Caco-2 (cell line): ENCODE measurements around the gene SYT9. TPM values are rescaled to one million over a fixed set of nuclear protein-coding genes. Genes with fewer than 3 reads are reported as not detected.

ENCODE experiments used
- BruUV-seq: library from RNA; stranded (reverse); fragments of 400-500 nt; replicated peaks from 2 replicates; lab custom pipeline; 2021; lab: Mats Ljungman, UMichigan
- CTCF ChIA-PET: fragments of 300-600 bp; sonication (Branson Sonifier 250); formaldehyde crosslinking; loops from one replicate; lab custom pipeline; 2022; ENCODE audit warnings: antibody characterized with exemption; lab: Charles Lee
- POLR2A ChIA-PET: fragments of 300-600 bp; sonication (Branson Sonifier 250); formaldehyde crosslinking; loops from one replicate; lab custom pipeline; 2022; ENCODE audit warnings: antibody characterized with exemption; lab: Charles Lee
- DNase-seq, 2 experiments: peaks; one replicate each; pipeline versions ENCODE4 v3.0.0 to v3.0.0-alpha.2; 2020 to 2022
- H3K27me3 ChIP-seq: replicated peaks from 2 replicates; pipeline ENCODE4 v1.6.0; 2011; ENCODE audit warnings: low read length; ENCODE audit not compliant: control insufficient read depth, insufficient read depth
- H3K36me3 ChIP-seq: 2 replicates; pipeline ENCODE4 v1.5.1; 2011; ENCODE audit warnings: low read length; ENCODE audit not compliant: control insufficient read depth, insufficient read depth
- H3K4me1 ChIP-seq: fragments of 250-450 bp; sonication (Bioruptor Pico); 2 replicates; pipeline ENCODE4 v1.5.1; 2020; ENCODE audit warnings: mild to moderate bottlenecking
- H3K4me3 ChIP-seq: 2 replicates; pipeline ENCODE4 v1.5.1; 2011; ENCODE audit warnings: low read depth, mild to moderate bottlenecking, control low read depth, low read length
- H3K9me3 ChIP-seq: fragments of 250-450 bp; sonication (Bioruptor Pico); 2 replicates; pipeline ENCODE4 v1.5.1; 2020; ENCODE audit warnings: mild to moderate bottlenecking, moderate library complexity
- H3K27ac Mint-ChIP-seq: one replicate; pipeline ENCODE4 v1.8.0; 2022; ENCODE audit warnings: mixed read lengths; ENCODE audit not compliant: unreplicated experiment
- H3K27me3 Mint-ChIP-seq: one replicate; pipeline ENCODE4 v1.8.0; 2022; ENCODE audit warnings: mixed read lengths; ENCODE audit not compliant: insufficient read depth, unreplicated experiment
- H3K36me3 Mint-ChIP-seq: one replicate; pipeline ENCODE4 v1.8.0; 2022; ENCODE audit warnings: mild to moderate bottlenecking, mixed read lengths; ENCODE audit not compliant: insufficient read depth, unreplicated experiment
- H3K4me1 Mint-ChIP-seq: one replicate; pipeline ENCODE4 v1.8.0; 2022; ENCODE audit warnings: low read depth, mixed read lengths; ENCODE audit not compliant: unreplicated experiment
- H3K4me3 Mint-ChIP-seq: one replicate; pipeline ENCODE4 v1.8.0; 2022; ENCODE audit warnings: mild to moderate bottlenecking, moderate library complexity, mixed read lengths; ENCODE audit not compliant: unreplicated experiment
- H3K9me3 Mint-ChIP-seq: one replicate; pipeline ENCODE4 v1.8.0; 2022; ENCODE audit warnings: mixed read lengths; ENCODE audit not compliant: unreplicated experiment
- intact Hi-C: fragments of 100-400 bp; cut with micrococcal nuclease; formaldehyde crosslinking; loops from one replicate; pipeline ENCODE4 v1.10.0; 2022; ENCODE audit not compliant: unreplicated experiment
- total RNA-seq: library from RNA; stranded (reverse); gene quantifications from 2 replicates; pipeline ENCODE4 v1.2.3, GENCODE V29; 2022
- TF ChIP-seq, protein P1 (sequence below), 2 experiments: fragments of 200-600 bp in 1 of 2; IDR thresholded peaks; 1 replicate in 1 of 2; 2 replicates in 1 of 2; pipeline versions ENCODE4 v1.5.1 to v1.8.0; 2011 to 2022; ENCODE audit warnings: antibody characterized with exemption in 1 of 2, control low read depth in 1 of 2, inconsistent platforms in 1 of 2, low read depth in 1 of 2, low read length in 1 of 2, mild to moderate bottlenecking in 1 of 2, moderate library complexity in 1 of 2; ENCODE audit not compliant: insufficient read depth in 1 of 2, severe bottlenecking in 1 of 2, unreplicated experiment in 1 of 2

Gene SYT9
- total RNA-seq, 1 experiment from 2014 or later = not detected

DNA sequence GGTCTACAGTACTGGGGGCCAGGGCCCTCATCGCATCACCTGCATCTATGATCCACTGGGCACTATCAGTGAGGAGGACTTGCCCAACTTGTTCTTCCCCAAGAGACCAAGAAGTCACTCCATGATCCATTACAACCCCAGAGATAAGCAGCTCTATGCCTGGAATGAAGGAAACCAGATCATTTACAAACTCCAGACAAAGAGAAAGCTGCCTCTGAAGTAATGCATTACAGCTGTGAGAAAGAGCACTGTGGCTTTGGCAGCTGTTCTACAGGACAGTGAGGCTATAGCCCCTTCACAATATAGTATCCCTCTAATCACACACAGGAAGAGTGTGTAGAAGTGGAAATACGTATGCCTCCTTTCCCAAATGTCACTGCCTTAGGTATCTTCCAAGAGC, 258.3 kb downstream of the SYT9 start:
- Mint-ChIP-seq H3K36me3 (no peaks in the 10 kb centered on the region), H3K4me3 (no peak overlapping the region), H3K27me3 (no peaks in the 10 kb centered on the region), H3K27ac (no peak overlapping the region), H3K9me3 (no peaks in the 10 kb centered on the region), H3K4me1 (peaks cover 11% of the 10 kb centered on the region)
- Histone ChIP-seq H3K4me3 (no peak overlapping the region), H3K36me3 (no peaks in the 10 kb centered on the region), H3K27me3 (no peaks in the 10 kb centered on the region), H3K9me3 (no peaks in the 10 kb centered on the region), H3K4me1 (0 out of 2 replicates have a peak, but pooled peaks cover 5% of the 10 kb centered on the region)
- DNase-seq = no peak
- TF ChIP-seq, protein P1, sequence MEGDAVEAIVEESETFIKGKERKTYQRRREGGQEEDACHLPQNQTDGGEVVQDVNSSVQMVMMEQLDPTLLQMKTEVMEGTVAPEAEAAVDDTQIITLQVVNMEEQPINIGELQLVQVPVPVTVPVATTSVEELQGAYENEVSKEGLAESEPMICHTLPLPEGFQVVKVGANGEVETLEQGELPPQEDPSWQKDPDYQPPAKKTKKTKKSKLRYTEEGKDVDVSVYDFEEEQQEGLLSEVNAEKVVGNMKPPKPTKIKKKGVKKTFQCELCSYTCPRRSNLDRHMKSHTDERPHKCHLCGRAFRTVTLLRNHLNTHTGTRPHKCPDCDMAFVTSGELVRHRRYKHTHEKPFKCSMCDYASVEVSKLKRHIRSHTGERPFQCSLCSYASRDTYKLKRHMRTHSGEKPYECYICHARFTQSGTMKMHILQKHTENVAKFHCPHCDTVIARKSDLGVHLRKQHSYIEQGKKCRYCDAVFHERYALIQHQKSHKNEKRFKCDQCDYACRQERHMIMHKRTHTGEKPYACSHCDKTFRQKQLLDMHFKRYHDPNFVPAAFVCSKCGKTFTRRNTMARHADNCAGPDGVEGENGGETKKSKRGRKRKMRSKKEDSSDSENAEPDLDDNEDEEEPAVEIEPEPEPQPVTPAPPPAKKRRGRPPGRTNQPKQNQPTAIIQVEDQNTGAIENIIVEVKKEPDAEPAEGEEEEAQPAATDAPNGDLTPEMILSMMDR (IDR thresholded peaks at IDR 0.05; ENCODE audit: insufficient read depth in 1 of 2, low read depth in 1 of 2, low read length in 1 of 2, severe bottlenecking in 1 of 2, unreplicated experiment in 1 of 2) = no peak
- no TSS peak for BruUV-seq
- CTCF ChIA-PET = interaction anchor here (1.0 kb wide), 1 partner anchor 29 kb away, joined by 3 read pairs; no protein-coding TSS in a partner anchor
- POLR2A ChIA-PET = no interaction called here
- intact Hi-C loops = no loop called here

DNA sequence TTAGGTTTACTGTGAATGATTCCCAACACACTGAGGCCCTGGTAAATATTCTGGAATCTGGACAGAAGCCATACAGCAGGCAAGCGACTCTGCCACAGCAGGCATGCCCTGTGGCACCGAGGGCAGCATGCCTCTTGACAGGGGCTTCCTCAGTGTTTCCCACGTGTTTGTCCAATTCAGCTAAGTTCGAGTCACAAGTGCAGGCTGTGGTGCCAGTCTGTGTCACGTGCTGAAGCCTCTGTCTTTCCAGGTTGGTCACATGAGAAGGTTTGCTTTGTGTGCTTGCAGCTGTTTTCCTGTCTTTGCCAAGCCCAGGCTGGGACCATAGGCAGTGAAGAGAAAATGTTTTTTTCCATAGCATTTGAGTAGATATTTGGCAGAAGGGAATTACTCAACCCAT, 259.7 kb downstream of the SYT9 start:
- H3K9me3 ChIP-seq = no peaks in the 10 kb centered on the region
- ChIA-PET CTCF (interaction anchor here (0.5 to 1.5 kb wide), 3 partner anchors 24 to 187 kb away, joined by 3 to 4 read pairs (median 3); no protein-coding TSS in a partner anchor), POLR2A (no interaction called here)
- Mint-ChIP-seq H3K27me3 (no peaks in the 10 kb centered on the region), H3K27ac (no peak overlapping the region), H3K36me3 (no peaks in the 10 kb centered on the region), H3K4me3 (no peak overlapping the region), H3K4me1 (peaks cover 16% of the 10 kb centered on the region), H3K9me3 (no peaks in the 10 kb centered on the region)
- no peak overlapping the region for H3K4me3 ChIP-seq
- intact Hi-C loops = no loop called here
- BruUV-seq = no TSS peak
- H3K36me3 ChIP-seq = no peaks in the 10 kb centered on the region
- H3K27me3 ChIP-seq = no peaks in the 10 kb centered on the region
- 0 out of 2 replicates have a peak, but pooled peaks cover 5% of the 10 kb centered on the region for H3K4me1 ChIP-seq
- TF ChIP-seq, protein P1 (IDR thresholded peaks at IDR 0.05; ENCODE audit: insufficient read depth in 1 of 2, low read depth in 1 of 2, low read length in 1 of 2, severe bottlenecking in 1 of 2, unreplicated experiment in 1 of 2) = no peak
- DNase-seq = no peak

DNA sequence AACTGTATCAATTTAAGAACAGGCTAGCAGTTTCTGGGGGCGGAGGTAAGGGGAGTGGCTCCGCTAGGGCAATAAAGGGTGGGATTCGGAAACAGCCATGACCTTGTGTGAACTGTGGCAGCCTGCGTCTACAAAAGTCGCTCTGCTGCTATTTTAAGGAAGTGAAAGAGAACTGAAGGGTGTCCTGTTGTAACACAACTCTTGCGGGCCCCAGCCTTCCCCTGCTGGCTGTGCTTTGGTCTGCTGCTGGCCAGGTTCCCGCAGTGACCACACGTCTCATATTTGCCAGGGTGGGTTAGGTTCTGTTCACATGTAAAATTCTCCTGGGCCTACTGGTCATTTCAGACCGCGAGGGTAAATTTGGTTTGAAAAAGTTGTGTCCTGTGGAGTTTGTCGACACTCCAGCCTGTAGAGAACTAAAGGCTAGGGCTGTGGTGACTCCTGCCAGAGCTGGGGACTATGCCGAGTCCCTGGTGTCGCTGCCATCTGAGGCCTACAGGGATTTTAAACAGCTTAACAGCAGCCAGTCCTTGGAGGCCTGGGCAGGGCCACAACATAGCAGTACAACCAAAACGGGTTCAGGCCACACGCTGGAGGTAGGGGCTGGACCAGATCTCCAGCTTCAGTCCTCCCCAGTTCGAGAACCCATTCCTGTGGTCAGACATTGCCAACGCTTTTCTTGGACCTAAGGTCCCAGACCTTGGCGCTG, 261.0 kb downstream of the SYT9 start:
- no peaks in the 10 kb centered on the region for H3K9me3 Mint-ChIP-seq
- no peak for DNase-seq
- no peaks in the 10 kb centered on the region for H3K27me3 Mint-ChIP-seq
- no peaks in the 10 kb centered on the region for H3K27me3 ChIP-seq
- H3K36me3 Mint-ChIP-seq = no peaks in the 10 kb centered on the region
- POLR2A ChIA-PET = no interaction called here
- TF ChIP-seq, protein P1 (IDR thresholded peaks at IDR 0.05; ENCODE audit: insufficient read depth in 1 of 2, low read depth in 1 of 2, low read length in 1 of 2, severe bottlenecking in 1 of 2, unreplicated experiment in 1 of 2) = no peak
- H3K36me3 ChIP-seq = no peaks in the 10 kb centered on the region
- H3K9me3 ChIP-seq = no peaks in the 10 kb centered on the region
- H3K4me3 Mint-ChIP-seq = peak overlapping the region; percentile 80
- no TSS peak for BruUV-seq
- H3K4me1 Mint-ChIP-seq = peaks cover 16% of the 10 kb centered on the region
- 0 out of 2 replicates have a peak, but pooled peaks cover 5% of the 10 kb centered on the region for H3K4me1 ChIP-seq
- CTCF ChIA-PET = interaction anchor here (0.7 to 2.5 kb wide), 5 partner anchors 26 to 182 kb away, joined by 3 to 14 read pairs (median 4); no protein-coding TSS in a partner anchor
- intact Hi-C loops = loop anchor here (1.0 to 2.0 kb wide), 5 partner anchors 26 to 153 kb away; no protein-coding TSS in a partner anchor
- H3K27ac Mint-ChIP-seq = no peak overlapping the region
- peak overlapping the region; percentile 87 for H3K4me3 ChIP-seq
